Brain microvascular endothelial cell (primary cell): ENCODE data around the gene SVIL.
"Not testable (repeated sequence)": the region's sequence is repeated elsewhere in the genome, so short reads cannot be mapped to it uniquely, and the experiment has no call there.

Experiments
- DNase-seq: peaks from one replicate; pipeline ENCODE4 v3.0.0-alpha.2; 2020
- H3K27ac ChIP-seq: fragments of 250-450 bp; sonication (Bioruptor Pico); 2 replicates; pipeline ENCODE4 v1.5.1; 2020; ENCODE audit warnings: mild to moderate bottlenecking, moderate library complexity
- H3K27me3 ChIP-seq: fragments of 250-450 bp; sonication (Bioruptor Pico); replicated peaks from 2 replicates; pipeline ENCODE4 v1.5.1; 2020; ENCODE audit warnings: mild to moderate bottlenecking
- H3K36me3 ChIP-seq: fragments of 250-450 bp; sonication (Bioruptor Pico); replicated peaks from 2 replicates; pipeline ENCODE4 v1.5.1; 2020; ENCODE audit warnings: mild to moderate bottlenecking
- H3K4me3 ChIP-seq: 2 replicates; pipeline ENCODE4 v1.5.1; 2011; ENCODE audit warnings: low read depth, mild to moderate bottlenecking, control low read depth, low read length, moderate library complexity
- CTCF ChIP-seq: IDR thresholded peaks from 2 replicates; pipeline ENCODE4 v1.5.1; 2011; ENCODE audit warnings: low read depth, mild to moderate bottlenecking, moderate library complexity, low read length, control low read depth, inconsistent platforms; ENCODE audit errors: missing control alignments
- in situ Hi-C: cut with HindIII; loops from 2 replicates; pipeline ENCODE4 v1.10.0; 2017; ENCODE audit warnings: low sequenced_read_pairs, low pct_ligation_motif_present

SVIL gene

GRCh38 chr10:29524294-29524693 lies 110.5 kb downstream of the SVIL start:
- no peak for TF ChIP-seq CTCF
- Histone ChIP-seq H3K4me3 (no peak overlapping the region), H3K27me3 (no peaks in the 10 kb centered on the region), H3K36me3 (peaks cover 28% of the 10 kb centered on the region), H3K27ac (no peak overlapping the region)
- in situ Hi-C loops = no loop called here
- no peak for DNase-seq

DNA sequence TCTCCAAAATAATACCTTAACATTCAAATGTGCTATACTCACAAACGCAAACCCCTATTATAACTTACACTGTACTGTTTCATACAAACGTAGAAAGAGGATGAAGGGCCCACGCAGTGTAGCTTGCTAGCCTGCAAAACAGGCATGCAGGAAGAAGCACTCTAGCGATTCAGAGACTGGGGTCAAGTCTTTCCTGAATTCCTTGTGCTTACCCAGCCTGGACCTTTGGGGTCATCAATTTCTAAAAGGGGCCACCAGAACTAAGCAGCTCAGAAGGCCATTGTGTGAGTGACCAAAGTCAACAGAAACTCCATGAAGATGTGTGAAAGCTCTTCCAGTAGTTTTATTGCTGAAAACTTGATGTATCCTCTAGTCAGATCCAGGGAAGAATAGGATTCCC lies 111.9 kb downstream of the SVIL start:
- H3K36me3 ChIP-seq = peaks cover 30% of the 10 kb centered on the region
- in situ Hi-C loops = no loop called here

DNA sequence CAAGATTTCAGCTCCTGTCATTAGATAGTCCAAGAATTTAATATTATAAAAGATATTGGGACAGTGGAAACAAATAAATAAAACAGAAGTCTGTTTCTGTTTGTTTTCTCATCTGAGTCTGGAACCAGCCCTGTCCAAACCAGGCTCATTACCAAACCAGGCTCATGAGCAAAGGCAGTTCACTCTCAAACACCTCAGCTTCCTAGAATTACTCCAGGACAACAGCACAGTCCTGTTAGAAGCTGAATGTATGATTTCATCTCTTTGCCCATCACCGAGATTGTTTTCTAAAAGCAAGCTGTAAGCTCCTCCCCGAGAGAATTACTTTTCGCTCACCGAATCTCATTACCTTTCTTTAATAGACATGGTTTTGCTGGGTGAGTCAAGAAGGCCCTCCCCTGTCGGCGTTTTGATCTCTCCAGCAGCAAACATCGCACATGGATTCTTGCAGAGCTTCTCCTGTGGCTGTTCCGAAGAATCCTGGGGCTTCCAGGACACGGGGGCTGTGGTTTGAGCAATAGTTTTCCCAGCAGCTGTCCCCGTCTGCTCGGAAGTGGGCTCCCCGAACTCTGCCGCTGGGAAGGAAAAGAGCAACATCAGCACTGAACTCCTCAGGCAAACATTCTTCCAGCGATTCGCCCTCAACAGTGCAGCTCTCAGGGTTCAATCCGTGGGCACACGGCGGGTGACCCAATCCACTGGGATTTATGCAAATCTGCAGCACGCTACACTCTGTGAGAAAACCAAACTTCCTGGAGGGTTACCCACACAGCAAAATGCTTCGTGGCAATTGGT lies 112.5 kb downstream of the SVIL start:
- in situ Hi-C loops = no loop called here
- Histone ChIP-seq H3K4me3 (peak overlapping the region; percentile 43), H3K27ac (peak overlapping the region; percentile 55), H3K36me3 (peaks cover 30% of the 10 kb centered on the region), H3K27me3 (no peaks in the 10 kb centered on the region)
- peak; percentile 74 for DNase-seq
- TF ChIP-seq CTCF = no peak

More for the DNA sequence above, 111.9 kb downstream of the SVIL start:
- peak overlapping the region; percentile 55 for H3K27ac ChIP-seq
- H3K4me3 ChIP-seq = no peak overlapping the region
- no peak for DNase-seq
- H3K27me3 ChIP-seq = no peaks in the 10 kb centered on the region
- no peak for TF ChIP-seq CTCF

GRCh38 chr10:29519659-29520058 lies 115.1 kb downstream of the SVIL start:
- peaks cover 30% of the 10 kb centered on the region for H3K36me3 ChIP-seq
- no peak for DNase-seq
- in situ Hi-C loops = no loop called here
- H3K27ac ChIP-seq = no peak overlapping the region
- no peak for TF ChIP-seq CTCF
- no peaks in the 10 kb centered on the region for H3K27me3 ChIP-seq
- no peak overlapping the region for H3K4me3 ChIP-seq

- no peak overlapping the region for H3K27ac ChIP-seq
- peak; percentile 82 for TF ChIP-seq CTCF
- no peak overlapping the region for H3K4me3 ChIP-seq
- in situ Hi-C loops = no loop called here
- no peaks in the 10 kb centered on the region for H3K27me3 ChIP-seq
- DNase-seq = peak; percentile 46
- H3K36me3 ChIP-seq = peaks cover 17% of the 10 kb centered on the region
Observed at GRCh38 chr10:29517352-29517923, 117.3 kb downstream of the SVIL start.

DNA sequence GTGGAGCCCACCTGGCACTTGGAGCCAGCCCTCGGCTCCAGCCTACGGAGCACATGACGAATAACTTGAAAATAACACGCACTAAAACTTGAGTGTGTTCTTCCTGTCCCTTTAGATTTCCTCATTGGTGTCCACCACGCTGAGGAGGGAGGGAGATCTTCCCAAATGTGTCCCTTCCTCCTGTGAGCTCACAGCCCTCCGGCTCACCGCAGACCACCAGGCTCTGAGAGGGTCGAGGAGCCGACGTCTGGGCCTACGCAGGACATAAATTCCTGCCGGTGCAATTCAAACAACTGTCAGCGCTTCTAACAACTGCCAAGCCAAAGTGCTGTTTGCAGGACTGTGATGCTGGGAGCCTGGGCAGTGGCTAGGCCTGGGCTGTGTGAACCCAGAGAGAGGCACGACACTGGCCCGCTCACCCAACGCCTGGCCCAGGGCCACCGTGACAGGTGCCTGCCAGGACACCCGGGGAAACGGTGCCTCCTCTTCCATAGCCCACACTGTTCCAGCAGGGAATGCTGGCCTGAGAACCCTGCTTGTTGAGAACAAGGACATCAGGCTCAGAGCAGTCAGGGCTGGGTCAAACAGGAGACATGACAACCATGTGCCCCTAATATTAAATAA lies 118.3 kb downstream of the SVIL start:
- H3K4me3 ChIP-seq, DNase-seq, in situ Hi-C loops, H3K27me3 ChIP-seq, H3K27ac ChIP-seq: not testable (repeated sequence)
- H3K36me3 ChIP-seq = peaks cover 23% of the 10 kb centered on the region

- H3K27me3 ChIP-seq, in situ Hi-C loops, H3K4me3 ChIP-seq, H3K27ac ChIP-seq, DNase-seq: not testable (repeated sequence)
- peaks cover 23% of the 10 kb centered on the region for H3K36me3 ChIP-seq
Observed at GRCh38 chr10:29515879-29516278, 118.9 kb downstream of the SVIL start.

- in situ Hi-C loops, H3K27ac ChIP-seq, H3K27me3 ChIP-seq, DNase-seq, H3K4me3 ChIP-seq: not testable (repeated sequence)
- peaks cover 21% of the 10 kb centered on the region for H3K36me3 ChIP-seq
Observed at GRCh38 chr10:29515104-29515503, 119.7 kb downstream of the SVIL start.
